ENCODE measurements around the gene RCN1. TPM values are rescaled to one million over a fixed set of nuclear protein-coding genes. Genes with fewer than 3 reads are reported as not detected.
"Not testable (repeated sequence)": the region's sequence is repeated elsewhere in the genome, so short reads cannot be mapped to it uniquely, and the experiment has no call there.

RCN1 gene
- total RNA-seq, 2 experiments from 2014 or later = 24.8 to 29.6 TPM

- H3K4me3 Mint-ChIP-seq = not testable (repeated sequence)
These were observed 28.3 kb downstream of the RCN1 start for GRCh38 chr11:32119139-32119538.

GRCh38 chr11:32121012-32121411 lies 30.1 kb downstream of the RCN1 start:
- CTCF ChIA-PET = no interaction called here
- intact Hi-C loops (cut with micrococcal nuclease) = no loop called here

More at GRCh38 chr11:32119139-32119538, 28.3 kb downstream of the RCN1 start:
- intact Hi-C loops (cut with micrococcal nuclease); DNase-seq; CTCF ChIA-PET; H3K36me3 Mint-ChIP-seq (ENCODE audit: low read depth); H3K27ac Mint-ChIP-seq; H3K9me3 Mint-ChIP-seq; H3K4me1 Mint-ChIP-seq (ENCODE audit: low read depth): not testable (repeated sequence)
- peaks cover 20% of the 10 kb centered on the region for H3K27me3 Mint-ChIP-seq (ENCODE audit: low read depth)

DNA sequence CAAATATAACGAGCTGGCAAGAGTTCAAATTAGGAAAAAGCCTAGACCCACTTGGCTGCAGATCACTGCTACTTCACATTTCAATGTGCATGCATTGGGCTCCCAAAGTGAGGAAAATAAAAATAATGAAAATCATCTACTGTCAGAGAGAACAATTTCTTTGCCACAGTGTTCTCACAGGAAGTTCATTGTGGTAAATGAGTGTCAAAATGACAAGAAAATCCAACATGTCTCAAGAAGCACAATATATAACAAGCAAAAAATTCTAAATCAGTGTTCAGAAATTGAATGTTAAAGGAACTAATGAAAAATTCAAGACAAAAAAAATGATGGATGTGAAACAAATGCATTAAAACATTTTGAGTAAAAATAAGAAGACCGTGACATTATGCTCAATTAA lies 31.3 kb downstream of the RCN1 start:
- Mint-ChIP-seq H3K27me3 (ENCODE audit: low read depth) (peaks cover 39% of the 10 kb centered on the region), H3K4me1 (ENCODE audit: low read depth) (peaks cover 4% of the 10 kb centered on the region), H3K9me3 (no peaks in the 10 kb centered on the region), H3K4me3 (no peak overlapping the region), H3K36me3 (ENCODE audit: low read depth) (no peaks in the 10 kb centered on the region), H3K27ac (no peak overlapping the region)
- intact Hi-C loops (cut with micrococcal nuclease) = no loop called here
- CTCF ChIA-PET = no interaction called here
- no peak for DNase-seq

More at GRCh38 chr11:32121012-32121411, 30.1 kb downstream of the RCN1 start:
- DNase-seq = no peak
- H3K36me3 Mint-ChIP-seq (ENCODE audit: low read depth) = no peaks in the 10 kb centered on the region
- peaks cover 34% of the 10 kb centered on the region for H3K27me3 Mint-ChIP-seq (ENCODE audit: low read depth)
- peaks cover 4% of the 10 kb centered on the region for H3K4me1 Mint-ChIP-seq (ENCODE audit: low read depth)
- H3K9me3 Mint-ChIP-seq = no peaks in the 10 kb centered on the region
- H3K4me3 Mint-ChIP-seq = no peak overlapping the region
- H3K27ac Mint-ChIP-seq = no peak overlapping the region

GRCh38 chr11:32131321-32131720 lies 40.4 kb downstream of the RCN1 start:
- no peak for DNase-seq
- no peak overlapping the region for H3K4me3 Mint-ChIP-seq
- no peak overlapping the region for H3K27ac Mint-ChIP-seq
- intact Hi-C loops (cut with micrococcal nuclease) = no loop called here
- peaks cover 4% of the 10 kb centered on the region for H3K9me3 Mint-ChIP-seq
- peaks cover 2% of the 10 kb centered on the region for H3K36me3 Mint-ChIP-seq (ENCODE audit: low read depth)
- H3K4me1 Mint-ChIP-seq (ENCODE audit: low read depth) = no peaks in the 10 kb centered on the region
- peaks cover 19% of the 10 kb centered on the region for H3K27me3 Mint-ChIP-seq (ENCODE audit: low read depth)
- CTCF ChIA-PET = interaction anchor here (0.7 kb wide), 1 partner anchor 18 kb away, joined by 3 read pairs; no protein-coding TSS in a partner anchor

DNA sequence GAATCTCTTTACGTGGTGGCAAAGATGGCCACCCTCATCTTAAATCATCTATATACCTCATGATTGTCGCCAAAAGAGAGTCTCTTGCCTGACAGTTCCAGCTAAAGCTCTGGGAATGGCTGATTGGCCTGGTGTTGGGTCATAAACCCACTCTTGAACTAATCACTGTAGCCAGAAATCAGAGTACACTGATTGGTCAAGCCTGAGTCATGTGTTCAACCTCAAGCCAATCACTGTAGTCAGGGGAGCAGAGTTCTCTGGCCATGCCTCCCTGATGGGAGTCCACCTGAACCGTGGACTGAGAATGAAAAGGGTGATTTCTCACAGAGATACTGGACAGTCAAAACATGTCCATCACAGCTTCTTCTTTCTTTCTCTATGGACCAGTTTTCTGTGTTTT lies 45.8 kb downstream of the RCN1 start:
- H3K9me3 Mint-ChIP-seq = no peaks in the 10 kb centered on the region
- intact Hi-C loops (cut with micrococcal nuclease) = no loop called here
- H3K27ac Mint-ChIP-seq = no peak overlapping the region
- DNase-seq = no peak
- H3K27me3 Mint-ChIP-seq (ENCODE audit: low read depth) = peaks cover 2% of the 10 kb centered on the region
- CTCF ChIA-PET = no interaction called here
- no peak overlapping the region for H3K4me3 Mint-ChIP-seq
- H3K36me3 Mint-ChIP-seq (ENCODE audit: low read depth) = no peaks in the 10 kb centered on the region
- H3K4me1 Mint-ChIP-seq (ENCODE audit: low read depth) = no peaks in the 10 kb centered on the region

DNA sequence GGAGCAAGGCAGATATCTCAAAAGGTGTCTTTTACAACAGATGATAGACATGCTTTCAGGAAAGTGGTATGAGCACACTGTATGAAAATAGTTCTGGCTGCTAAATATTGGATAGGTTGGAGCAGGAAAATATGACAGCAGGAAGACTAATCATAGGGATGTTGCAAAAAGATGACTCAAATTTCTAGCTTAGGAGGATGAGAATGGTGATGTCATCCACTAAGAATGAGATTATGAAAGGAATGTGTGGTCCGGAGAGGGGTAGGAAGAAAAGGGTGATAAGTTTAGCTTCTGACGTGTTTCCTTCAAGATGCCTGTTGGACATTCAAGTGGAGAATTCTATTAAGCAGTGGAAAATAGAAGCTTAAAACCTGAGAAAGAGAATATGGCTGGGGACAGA lies 46.4 kb downstream of the RCN1 start:
- CTCF ChIA-PET = interaction anchor here (0.9 kb wide), 1 partner anchor 39 kb away, joined by 3 read pairs; no protein-coding TSS in a partner anchor
- Mint-ChIP-seq H3K27ac (no peak overlapping the region), H3K9me3 (no peaks in the 10 kb centered on the region), H3K27me3 (ENCODE audit: low read depth) (peaks cover 2% of the 10 kb centered on the region), H3K36me3 (ENCODE audit: low read depth) (no peaks in the 10 kb centered on the region), H3K4me3 (no peak overlapping the region), H3K4me1 (ENCODE audit: low read depth) (no peaks in the 10 kb centered on the region)
- intact Hi-C loops (cut with micrococcal nuclease) = no loop called here
- DNase-seq = no peak

GRCh38 chr11:32137869-32138268 lies 47.0 kb downstream of the RCN1 start:
- no peaks in the 10 kb centered on the region for H3K36me3 Mint-ChIP-seq (ENCODE audit: low read depth)
- intact Hi-C loops (cut with micrococcal nuclease) = no loop called here
- DNase-seq = no peak
- H3K27me3 Mint-ChIP-seq (ENCODE audit: low read depth) = peaks cover 2% of the 10 kb centered on the region
- no peak overlapping the region for H3K4me3 Mint-ChIP-seq
- no peaks in the 10 kb centered on the region for H3K9me3 Mint-ChIP-seq
- no peaks in the 10 kb centered on the region for H3K4me1 Mint-ChIP-seq (ENCODE audit: low read depth)
- H3K27ac Mint-ChIP-seq = no peak overlapping the region
- CTCF ChIA-PET = interaction anchor here (0.9 kb wide), 1 partner anchor 38 kb away, joined by 3 read pairs; no protein-coding TSS in a partner anchor

DNA sequence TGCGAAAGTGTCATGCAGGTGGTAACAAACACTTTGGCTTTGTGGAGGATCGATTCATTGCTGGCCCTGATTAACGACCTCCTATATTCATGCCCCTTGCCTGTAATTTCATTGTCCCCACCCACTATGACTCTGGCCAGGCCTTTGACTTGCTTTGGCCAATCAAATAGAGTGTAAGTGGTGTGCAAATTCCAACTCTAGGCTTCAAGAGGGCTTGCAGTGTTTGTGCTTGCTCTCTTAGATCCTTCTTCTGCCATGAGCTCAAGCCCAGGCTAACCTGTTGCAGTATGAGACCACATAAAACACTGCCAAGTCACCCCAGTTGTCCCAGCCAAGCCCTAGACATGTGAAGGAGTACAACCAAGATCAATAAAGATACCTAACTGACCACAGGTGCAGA lies 48.0 kb downstream of the RCN1 start:
- Mint-ChIP-seq H3K4me1 (ENCODE audit: low read depth) (no peaks in the 10 kb centered on the region), H3K4me3 (no peak overlapping the region)
- CTCF ChIA-PET = no interaction called here

GRCh38 chr11:32139896-32140520 lies 49.1 kb downstream of the RCN1 start:
- intact Hi-C loops (cut with micrococcal nuclease) = no loop called here
- Mint-ChIP-seq H3K4me1 (ENCODE audit: low read depth) (no peaks in the 10 kb centered on the region), H3K36me3 (ENCODE audit: low read depth) (no peaks in the 10 kb centered on the region), H3K4me3 (no peak overlapping the region), H3K27ac (no peak overlapping the region), H3K9me3 (no peaks in the 10 kb centered on the region), H3K27me3 (ENCODE audit: low read depth) (peaks cover 2% of the 10 kb centered on the region)
- CTCF ChIA-PET = no interaction called here
- DNase-seq = no peak

More for the DNA sequence above, 48.0 kb downstream of the RCN1 start:
- Mint-ChIP-seq H3K27ac (no peak overlapping the region), H3K36me3 (ENCODE audit: low read depth) (no peaks in the 10 kb centered on the region), H3K9me3 (no peaks in the 10 kb centered on the region), H3K27me3 (ENCODE audit: low read depth) (peaks cover 2% of the 10 kb centered on the region)
- no peak for DNase-seq
- intact Hi-C loops (cut with micrococcal nuclease) = no loop called here

GRCh38 chr11:32141745-32142546 lies 51.1 kb downstream of the RCN1 start:
- Mint-ChIP-seq H3K27ac (no peak overlapping the region), H3K4me3 (no peak overlapping the region), H3K4me1 (ENCODE audit: low read depth) (no peaks in the 10 kb centered on the region), H3K9me3 (no peaks in the 10 kb centered on the region), H3K36me3 (ENCODE audit: low read depth) (no peaks in the 10 kb centered on the region), H3K27me3 (ENCODE audit: low read depth) (no peaks in the 10 kb centered on the region)
- intact Hi-C loops (cut with micrococcal nuclease) = no loop called here
- DNase-seq = no peak
- CTCF ChIA-PET = interaction anchor here (0.6 to 1.1 kb wide), 2 partner anchors 17 to 27 kb away, joined by 3 to 4 read pairs; no protein-coding TSS in a partner anchor

DNA sequence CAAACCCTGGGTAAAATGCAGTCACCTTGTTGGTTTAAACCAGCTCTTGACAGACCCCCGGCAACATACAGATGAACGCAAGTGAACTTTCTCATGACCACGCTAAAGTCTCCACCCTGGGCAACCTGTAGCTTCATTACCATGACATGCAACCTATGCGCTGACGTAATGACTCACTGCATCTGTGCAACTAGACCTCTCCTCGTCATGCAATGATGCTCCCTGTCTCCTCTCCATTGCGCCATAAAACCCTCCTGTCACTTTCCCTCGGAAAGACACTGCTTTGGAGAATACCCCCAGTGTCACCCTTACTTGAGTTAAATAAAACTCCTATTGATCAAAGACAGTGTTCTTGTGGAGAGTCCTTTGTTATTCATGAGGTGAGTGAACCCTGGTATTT lies 52.5 kb downstream of the RCN1 start:
- no peaks in the 10 kb centered on the region for H3K36me3 Mint-ChIP-seq (ENCODE audit: low read depth)
- no peaks in the 10 kb centered on the region for H3K9me3 Mint-ChIP-seq
- no peak overlapping the region for H3K27ac Mint-ChIP-seq
- no peak overlapping the region for H3K4me3 Mint-ChIP-seq
- no peak for DNase-seq
- intact Hi-C loops (cut with micrococcal nuclease) = no loop called here
- CTCF ChIA-PET = no interaction called here
- H3K27me3 Mint-ChIP-seq (ENCODE audit: low read depth) = no peaks in the 10 kb centered on the region
- H3K4me1 Mint-ChIP-seq (ENCODE audit: low read depth) = no peaks in the 10 kb centered on the region

- H3K4me3 Mint-ChIP-seq = no peak overlapping the region
- CTCF ChIA-PET = no interaction called here
- H3K27me3 Mint-ChIP-seq (ENCODE audit: low read depth) = peaks cover 5% of the 10 kb centered on the region
- no peak overlapping the region for H3K27ac Mint-ChIP-seq
- H3K36me3 Mint-ChIP-seq (ENCODE audit: low read depth) = no peaks in the 10 kb centered on the region
- DNase-seq = no peak
- H3K4me1 Mint-ChIP-seq (ENCODE audit: low read depth) = no peaks in the 10 kb centered on the region
- no peaks in the 10 kb centered on the region for H3K9me3 Mint-ChIP-seq
- intact Hi-C loops (cut with micrococcal nuclease) = no loop called here
These were observed 54.4 kb downstream of the RCN1 start for GRCh38 chr11:32145282-32145681.

GRCh38 chr11:32148895-32149294 lies 58.0 kb downstream of the RCN1 start:
- no peaks in the 10 kb centered on the region for H3K36me3 Mint-ChIP-seq (ENCODE audit: low read depth)
- no peak for DNase-seq
- H3K27me3 Mint-ChIP-seq (ENCODE audit: low read depth) = peaks cover 14% of the 10 kb centered on the region
- CTCF ChIA-PET = no interaction called here
- H3K4me3 Mint-ChIP-seq = no peak overlapping the region
- no peak overlapping the region for H3K27ac Mint-ChIP-seq
- H3K9me3 Mint-ChIP-seq = no peaks in the 10 kb centered on the region
- intact Hi-C loops (cut with micrococcal nuclease) = no loop called here
- H3K4me1 Mint-ChIP-seq (ENCODE audit: low read depth) = no peaks in the 10 kb centered on the region

Measured in activated naive CD4-positive, alpha-beta T cell treated with anti-CD3 and anti-CD28 coated beads for 36 hours (primary cell).